ENCODE results near the gene FBXO34. TPM values are rescaled to one million over a fixed set of nuclear protein-coding genes. Genes with fewer than 3 reads are reported as not detected.
A peak's percentile ranks its signal among the peaks of the same experiment; 100 is the strongest.

Gene FBXO34
- total RNA-seq, 1 donor from 2014 or later, result 32.4 TPM

- Mint-ChIP-seq H3K4me3 (ENCODE audit: low read depth) (no peak overlapping the region), H3K4me1 (ENCODE audit: low read depth) (peaks cover 9% of the 10 kb centered on the region), H3K27ac (no peak overlapping the region), H3K27me3 (no peaks in the 10 kb centered on the region), H3K36me3 (ENCODE audit: insufficient read depth) (peaks cover 6% of the 10 kb centered on the region), H3K9me3 (ENCODE audit: low read depth) (no peaks in the 10 kb centered on the region)
- no peak for DNase-seq (ENCODE audit: low spot score, unreplicated experiment)
- no peak for TF ChIP-seq CTCF (IDR thresholded peaks at IDR 0.05; ENCODE audit: unreplicated experiment)
Measured at GRCh38 chr14:55352201-55352600, 81.0 kb downstream of the FBXO34 start.

GRCh38 chr14:55353686-55354467, 82.7 kb downstream of the FBXO34 start:
- Mint-ChIP-seq H3K9me3 (ENCODE audit: low read depth) (no peaks in the 10 kb centered on the region), H3K27ac (peak overlapping the region; percentile 73)

GRCh38 chr14:55354500-55354899, 83.3 kb downstream of the FBXO34 start:
- Mint-ChIP-seq H3K36me3 (ENCODE audit: insufficient read depth) (peaks cover 6% of the 10 kb centered on the region), H3K9me3 (ENCODE audit: low read depth) (no peaks in the 10 kb centered on the region), H3K27me3 (no peaks in the 10 kb centered on the region), H3K4me3 (ENCODE audit: low read depth) (no peak overlapping the region), H3K4me1 (ENCODE audit: low read depth) (peaks cover 1% of the 10 kb centered on the region), H3K27ac (peak overlapping the region; percentile 73)
- peak; percentile 69 for TF ChIP-seq CTCF (IDR thresholded peaks at IDR 0.05; ENCODE audit: unreplicated experiment)
- peak; percentile 15 for DNase-seq (ENCODE audit: low spot score, unreplicated experiment)

More at GRCh38 chr14:55353686-55354467, 82.7 kb downstream of the FBXO34 start:
- no peaks in the 10 kb centered on the region for H3K27me3 Mint-ChIP-seq
- no peak overlapping the region for H3K4me3 Mint-ChIP-seq (ENCODE audit: low read depth)
- H3K36me3 Mint-ChIP-seq (ENCODE audit: insufficient read depth), result peaks cover 6% of the 10 kb centered on the region
- no peak for TF ChIP-seq CTCF (IDR thresholded peaks at IDR 0.05; ENCODE audit: unreplicated experiment)
- DNase-seq (ENCODE audit: low spot score, unreplicated experiment), result no peak
- peaks cover 5% of the 10 kb centered on the region for H3K4me1 Mint-ChIP-seq (ENCODE audit: low read depth)

- no peak for DNase-seq (ENCODE audit: low spot score, unreplicated experiment)
- Mint-ChIP-seq H3K27ac (no peak overlapping the region), H3K4me1 (ENCODE audit: low read depth) (no peaks in the 10 kb centered on the region), H3K9me3 (ENCODE audit: low read depth) (no peaks in the 10 kb centered on the region), H3K4me3 (ENCODE audit: low read depth) (no peak overlapping the region), H3K36me3 (ENCODE audit: insufficient read depth) (peaks cover 4% of the 10 kb centered on the region), H3K27me3 (no peaks in the 10 kb centered on the region)
- TF ChIP-seq CTCF (IDR thresholded peaks at IDR 0.05; ENCODE audit: unreplicated experiment), result no peak
Measured at GRCh38 chr14:55355922-55356321, 84.7 kb downstream of the FBXO34 start.

GRCh38 chr14:55356913-55357312, 85.7 kb downstream of the FBXO34 start:
- DNase-seq (ENCODE audit: low spot score, unreplicated experiment), result no peak
- Mint-ChIP-seq H3K4me3 (ENCODE audit: low read depth) (no peak overlapping the region), H3K27me3 (no peaks in the 10 kb centered on the region), H3K4me1 (ENCODE audit: low read depth) (no peaks in the 10 kb centered on the region), H3K27ac (no peak overlapping the region), H3K9me3 (ENCODE audit: low read depth) (no peaks in the 10 kb centered on the region), H3K36me3 (ENCODE audit: insufficient read depth) (peaks cover 4% of the 10 kb centered on the region)
- TF ChIP-seq CTCF (IDR thresholded peaks at IDR 0.05; ENCODE audit: unreplicated experiment), result no peak
